Coronary artery (tissue), 2 donors: ENCODE data around the gene SPDYE4.

Experiments used
- DNase-seq: peaks from one replicate; pipeline ENCODE4 v3.0.0-alpha.2; 2017; ENCODE audit warnings: low spot score
- H3K27ac ChIP-seq, 2 donors: fragments of 200-600 bp; sonication (generic); one replicate each; pipeline ENCODE4 v1.5.1; 2016 to 2019
- H3K4me3 ChIP-seq: fragments of 200-600 bp; sonication (generic); 2 replicates; pipeline ENCODE4 v1.5.1; 2016; ENCODE audit warnings: mild to moderate bottlenecking, moderate library complexity
- CTCF ChIP-seq: fragments of 200-600 bp; sonication (generic); IDR thresholded peaks from one replicate; pipeline ENCODE4 v1.5.1; 2019; ENCODE audit warnings: antibody characterized with exemption

SPDYE4 gene

DNA sequence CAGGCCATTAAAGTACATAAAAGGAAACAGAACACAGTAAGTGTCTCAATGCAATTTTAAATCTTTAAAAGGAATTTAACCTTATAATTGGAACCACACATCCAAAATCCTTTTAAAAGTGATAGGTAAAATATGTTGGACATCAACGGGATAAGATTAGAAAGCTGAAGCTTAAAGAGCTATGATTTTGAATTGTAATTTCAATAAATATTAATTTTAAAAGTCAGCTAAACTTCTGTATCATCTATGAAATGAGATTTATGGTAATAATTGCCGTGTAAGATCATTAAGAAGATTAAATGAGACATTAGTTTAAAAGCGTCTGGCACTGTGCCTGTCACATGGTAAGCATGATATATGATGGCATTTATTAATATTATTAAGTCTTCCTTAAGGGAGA is 45.0 kb downstream of the SPDYE4 start:
- Histone ChIP-seq H3K27ac (no peak overlapping the region), H3K4me3 (no peak overlapping the region)
- no peak for TF ChIP-seq CTCF
- DNase-seq: no peak

- TF ChIP-seq CTCF: no peak
- H3K4me3 ChIP-seq: no peak overlapping the region
- no peak overlapping the region for H3K27ac ChIP-seq
- DNase-seq: no peak
Observed at GRCh38 chr17:8712698-8713097, 45.6 kb downstream of the SPDYE4 start.

- peak; percentile 29 for DNase-seq
- Histone ChIP-seq H3K4me3 (no peak overlapping the region), H3K27ac (peak overlapping the region in 1 of 2 donors; percentile 56)
- no peak for TF ChIP-seq CTCF
Observed at GRCh38 chr17:8711291-8711690, 47.1 kb downstream of the SPDYE4 start.

DNA sequence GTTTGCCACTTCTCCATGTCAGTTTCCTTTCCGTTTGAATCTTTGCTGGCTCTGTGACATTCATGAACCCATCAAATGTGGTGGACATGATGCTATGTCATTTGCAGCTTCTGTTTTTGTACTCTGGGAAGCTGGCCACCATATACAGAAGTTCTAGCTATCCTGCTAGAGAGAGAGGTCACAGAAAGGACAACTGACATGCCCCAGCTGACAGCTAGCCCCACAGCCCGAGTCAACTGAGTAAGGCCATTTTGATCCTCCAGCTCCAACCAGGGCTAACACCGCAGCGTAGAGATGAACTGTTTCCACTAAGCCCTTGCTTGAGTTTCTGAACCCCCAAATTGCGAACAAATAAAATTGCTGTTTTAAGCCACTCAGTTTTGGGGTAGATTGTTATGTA is 47.5 kb downstream of the SPDYE4 start:
- no peak overlapping the region for H3K4me3 ChIP-seq
- peak; percentile 56 for DNase-seq
- H3K27ac ChIP-seq: peak overlapping the region; percentile 42 to 56
- TF ChIP-seq CTCF: no peak

GRCh38 chr17:8709006-8709405 is 49.3 kb downstream of the SPDYE4 start:
- Histone ChIP-seq H3K27ac (peak overlapping the region; percentile 70 to 87), H3K4me3 (no peak overlapping the region)
- TF ChIP-seq CTCF: no peak
- DNase-seq: peak; percentile 68

DNA sequence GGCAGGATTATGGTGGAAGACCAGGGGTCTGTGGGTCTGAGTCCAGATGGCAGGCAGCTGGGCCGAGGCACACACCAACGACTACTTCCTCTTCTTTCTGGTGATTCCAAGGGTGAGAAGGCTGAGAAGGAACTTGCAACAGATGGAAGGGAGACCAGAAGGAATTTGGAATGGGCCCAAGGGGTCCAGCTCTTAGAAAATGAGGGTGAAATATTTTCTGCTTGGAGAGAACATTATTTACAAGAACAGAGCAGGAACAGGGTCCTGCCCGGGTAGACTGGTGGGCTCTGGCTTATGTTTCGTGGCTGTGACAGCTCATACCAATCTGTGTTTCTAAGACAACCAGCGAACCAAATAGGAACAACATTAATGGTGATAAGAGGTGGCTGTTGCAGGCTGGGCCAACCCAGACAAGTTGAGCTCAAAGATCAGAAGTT is 50.3 kb downstream of the SPDYE4 start:
- Histone ChIP-seq H3K27ac (peak overlapping the region; percentile 70 to 87), H3K4me3 (no peak overlapping the region)
- no peak for TF ChIP-seq CTCF
- DNase-seq: peak; percentile 91

DNA sequence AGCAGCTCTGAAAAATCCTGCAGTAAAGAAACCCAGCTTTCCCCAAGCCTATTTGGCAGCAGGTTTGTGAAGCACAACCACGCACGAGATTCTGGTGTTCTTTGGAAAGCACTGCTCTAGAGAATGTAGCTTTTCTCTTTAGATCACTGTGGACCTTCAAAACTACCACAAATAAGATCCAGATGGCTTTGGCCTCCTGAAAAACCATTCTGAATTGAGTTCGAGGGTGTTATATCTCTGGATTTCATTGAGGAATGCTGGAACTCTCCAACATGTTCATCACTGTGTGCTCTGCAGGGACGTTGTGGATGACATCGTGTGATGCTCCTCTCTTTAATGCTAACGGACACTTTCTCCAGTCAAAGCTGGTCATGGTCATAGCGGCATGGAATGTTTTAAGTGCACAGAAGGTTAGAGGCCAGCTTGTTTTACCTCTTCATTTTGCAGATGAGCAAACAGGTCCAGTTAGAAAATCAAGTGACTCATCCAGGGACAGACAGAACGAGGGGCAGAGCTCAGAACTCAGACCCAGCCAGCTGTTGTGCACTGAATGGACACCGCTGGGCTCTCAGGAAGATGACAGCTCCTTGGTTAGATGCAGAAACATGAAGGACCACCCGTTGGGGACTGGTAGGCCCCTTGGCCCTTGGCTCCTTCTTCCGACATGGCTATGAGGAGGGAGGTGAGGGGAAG is 50.9 kb downstream of the SPDYE4 start:
- no peak for TF ChIP-seq CTCF
- DNase-seq: no peak
- H3K27ac ChIP-seq: peak overlapping the region; percentile 70 to 87
- H3K4me3 ChIP-seq: no peak overlapping the region
